GM19023 (cell line): ENCODE results near the gene CYFIP2.

ENCODE experiments used
- ATAC-seq: cut with Tn5 transposase; IDR thresholded peaks from one replicate; pipeline ENCODE4 v1.9.1; 2021; ENCODE audit warnings: mild to moderate bottlenecking, moderate library complexity; ENCODE audit not compliant: unreplicated experiment

Gene CYFIP2

GRCh38 chr5:157253547-157253946, 12.4 kb upstream of the CYFIP2 start:
- peak; percentile 61 for ATAC-seq

- no peak for ATAC-seq
Observed at GRCh38 chr5:157258450-157258849, 7.5 kb upstream of the CYFIP2 start.

- ATAC-seq = no peak
Observed at GRCh38 chr5:157259699-157260098, 6.2 kb upstream of the CYFIP2 start.

- ATAC-seq = no peak
Observed at GRCh38 chr5:157263496-157264090, 2.3 kb upstream of the CYFIP2 start.

- ATAC-seq = peak; percentile 60
Observed at GRCh38 chr5:157266286-157267007, 524 bp downstream of the CYFIP2 start.

- ATAC-seq = no peak
Observed at GRCh38 chr5:157267025-157267424, 1.1 kb downstream of the CYFIP2 start.

- ATAC-seq = no peak
Observed at GRCh38 chr5:157267761-157268480, 2.0 kb downstream of the CYFIP2 start.

GRCh38 chr5:157269165-157269671, 3.3 kb downstream of the CYFIP2 start:
- ATAC-seq = no peak

- no peak for ATAC-seq
Observed at GRCh38 chr5:157269761-157270272, 3.9 kb downstream of the CYFIP2 start.

GRCh38 chr5:157270771-157271170, 4.8 kb downstream of the CYFIP2 start:
- no peak for ATAC-seq

- ATAC-seq = peak; percentile 86
Observed at GRCh38 chr5:157271740-157272271, 5.9 kb downstream of the CYFIP2 start.

GRCh38 chr5:157273131-157273556, 7.2 kb downstream of the CYFIP2 start:
- peak; percentile 40 for ATAC-seq

- ATAC-seq = no peak
Observed at GRCh38 chr5:157275403-157275802, 9.5 kb downstream of the CYFIP2 start.

GRCh38 chr5:157278319-157279037, 12.6 kb downstream of the CYFIP2 start:
- no peak for ATAC-seq

- no peak for ATAC-seq
Observed at GRCh38 chr5:157279605-157280239, 13.8 kb downstream of the CYFIP2 start.

GRCh38 chr5:157280927-157281326, 15.0 kb downstream of the CYFIP2 start:
- ATAC-seq = no peak

GRCh38 chr5:157282150-157282549, 16.2 kb downstream of the CYFIP2 start:
- ATAC-seq = no peak

GRCh38 chr5:157283434-157283833, 17.5 kb downstream of the CYFIP2 start:
- ATAC-seq = peak; percentile 98

GRCh38 chr5:157284458-157285212, 18.7 kb downstream of the CYFIP2 start:
- ATAC-seq = no peak
